Panc1 (cell line): ENCODE data around the gene PAFAH1B1. TPM values are rescaled to one million over a fixed set of nuclear protein-coding genes. Genes with fewer than 3 reads are reported as not detected.

Source experiments
- ATAC-seq: fragments of 200-7000 bp; cut with Tn5 transposase; 2 replicates; pipeline ENCODE4 v1.9.1; 2020; ENCODE audit warnings: mild to moderate bottlenecking, moderate library complexity
- BruUV-seq: library from RNA; stranded (reverse); fragments of 400-500 nt; replicated peaks from 2 replicates; lab custom pipeline; 2021; lab: Mats Ljungman, UMichigan
- CTCF ChIA-PET: fragments of 300-600 bp; sonication (Branson Sonifier 250); formaldehyde crosslinking; loops from one replicate; lab custom pipeline; 2022; ENCODE audit warnings: antibody characterized with exemption; lab: Charles Lee
- POLR2A ChIA-PET: fragments of 300-600 bp; sonication (Branson Sonifier 250); formaldehyde crosslinking; loops from one replicate; lab custom pipeline; 2022; ENCODE audit warnings: antibody characterized with exemption; lab: Charles Lee
- DNase-seq: peaks from one replicate; pipeline ENCODE4 v3.0.0-alpha.2; 2010; ENCODE audit warnings: low read depth, low spot score
- H3K27ac ChIP-seq: 2 replicates; pipeline ENCODE4 v1.5.1; 2011; ENCODE audit warnings: mild to moderate bottlenecking, low read length, inconsistent platforms
- H3K27me3 ChIP-seq: fragments of 200-500 bp; sonication (Bioruptor generic); 2 replicates; pipeline ENCODE4 v1.6.0; 2014; ENCODE audit warnings: low read length, inconsistent platforms; ENCODE audit not compliant: control insufficient read depth, insufficient read depth
- H3K36me3 ChIP-seq: fragments of 200-500 bp; sonication (Bioruptor generic); 2 replicates; pipeline ENCODE4 v1.5.1; 2014; ENCODE audit warnings: inconsistent platforms, mild to moderate bottlenecking, low read length, moderate library complexity; ENCODE audit not compliant: control insufficient read depth, insufficient read depth
- H3K4me1 ChIP-seq: 2 replicates; pipeline ENCODE4 v1.5.1; 2011; ENCODE audit warnings: inconsistent platforms, mild to moderate bottlenecking, low read length, moderate library complexity; ENCODE audit not compliant: control insufficient read depth, insufficient read depth
- H3K4me3 ChIP-seq, 2 experiments: 2 replicates each; pipeline ENCODE4 v1.5.1; 2011 to 2012; ENCODE audit warnings: low read depth in 2 of 2, low read length in 2 of 2, mild to moderate bottlenecking in 2 of 2, inconsistent platforms in 1 of 2, moderate library complexity in 1 of 2
- H3K9me3 ChIP-seq: fragments of 200-500 bp; sonication (Bioruptor generic); 2 replicates; pipeline ENCODE4 v1.5.1; 2014; ENCODE audit warnings: low read depth, mild to moderate bottlenecking, inconsistent platforms, low read length, moderate library complexity; ENCODE audit not compliant: control insufficient read depth, insufficient read depth
- CTCF ChIP-seq: fragments of 450-650 bp; IDR thresholded peaks from 2 replicates; pipeline ENCODE4 v1.5.1; 2017; ENCODE audit warnings: mild to moderate bottlenecking
- POLR2AphosphoS5 ChIP-seq: IDR thresholded peaks from 2 replicates; pipeline ENCODE4 v1.6.1; 2012; ENCODE audit warnings: mild to moderate bottlenecking, low read depth, low read length, moderate library complexity
- REST ChIP-seq, 2 experiments: IDR thresholded peaks; 2 replicates each; pipeline ENCODE4 v1.6.1; 2011 to 2012; ENCODE audit warnings: low read depth in 2 of 2, control low read depth in 1 of 2, low read length in 1 of 2, mild to moderate bottlenecking in 1 of 2, moderate library complexity in 1 of 2; ENCODE audit not compliant: insufficient read depth in 1 of 2
- SIN3A ChIP-seq: IDR thresholded peaks from 2 replicates; pipeline ENCODE4 v1.6.1; 2012; ENCODE audit warnings: low read depth, mild to moderate bottlenecking, low read length, moderate library complexity, borderline replicate concordance; ENCODE audit not compliant: insufficient read depth
- TCF7L2 ChIP-seq: IDR thresholded peaks from 2 replicates; pipeline ENCODE4 v1.6.1; 2011; ENCODE audit warnings: mild to moderate bottlenecking, low read depth, low read length, inconsistent platforms
- in situ Hi-C: cut with HindIII; loops from 2 replicates; pipeline ENCODE4 v1.10.0; 2016; ENCODE audit warnings: low sequenced_read_pairs, low pct_unique_long_range_greater_than_20kb
- intact Hi-C: fragments of 100-400 bp; cut with micrococcal nuclease; formaldehyde crosslinking; loops from one replicate; pipeline ENCODE4 v1.10.0; 2022; ENCODE audit not compliant: unreplicated experiment
- total RNA-seq: library from RNA; stranded (reverse); gene quantifications from one replicate; pipeline ENCODE4 v1.2.1, GENCODE V29; 2021; ENCODE audit not compliant: unreplicated experiment

The PAFAH1B1 gene
- total RNA-seq, 1 experiment from 2014 or later = 120 TPM

GRCh38 chr17:2635675-2636074 is 42.2 kb downstream of the PAFAH1B1 start:
- peaks cover 40% of the 10 kb centered on the region for H3K4me1 ChIP-seq
- TF ChIP-seq TCF7L2 = no peak
- TF ChIP-seq CTCF = no peak
- TF ChIP-seq REST (IDR thresholded peaks at IDR 0.05; ENCODE audit: insufficient read depth in 1 of 2, low read depth in 2 of 2, low read length in 1 of 2) = no peak
- TF ChIP-seq POLR2AphosphoS5 = no peak
- no peak for TF ChIP-seq SIN3A
- peaks cover 9% of the 10 kb centered on the region; the same call in 1 of the 2 replicates for H3K36me3 ChIP-seq
- no peaks in the 10 kb centered on the region for H3K27me3 ChIP-seq
- DNase-seq (no peak), ATAC-seq (no peak)
- ChIA-PET CTCF (interaction anchor here (0.6 kb wide), 1 partner anchor 259 kb away, joined by 5 read pairs; no protein-coding TSS in a partner anchor), POLR2A (no interaction called here)
- H3K4me3 ChIP-seq = no peak overlapping the region
- intact Hi-C loops = no loop called here
- H3K27ac ChIP-seq = no peak overlapping the region
- in situ Hi-C loops = no loop called here
- no peaks in the 10 kb centered on the region for H3K9me3 ChIP-seq
- BruUV-seq = no TSS peak

- POLR2A ChIA-PET = no interaction called here
- CTCF ChIA-PET = interaction anchor here (0.6 kb wide), 1 partner anchor 260 kb away, joined by 5 read pairs; no protein-coding TSS in a partner anchor
These were observed 42.9 kb downstream of the PAFAH1B1 start for GRCh38 chr17:2636169-2636930.

More at GRCh38 chr17:2636169-2636930, 42.9 kb downstream of the PAFAH1B1 start:
- Histone ChIP-seq H3K4me3 (no peak overlapping the region), H3K36me3 (peaks cover 9% of the 10 kb centered on the region; the same call in 1 of the 2 replicates), H3K27me3 (no peaks in the 10 kb centered on the region), H3K9me3 (no peaks in the 10 kb centered on the region), H3K27ac (no peak overlapping the region), H3K4me1 (peaks cover 38% of the 10 kb centered on the region)
- BruUV-seq = no TSS peak
- in situ Hi-C loops = no loop called here
- intact Hi-C loops = no loop called here
- no peak for ATAC-seq
- TF ChIP-seq TCF7L2 (no peak), REST (IDR thresholded peaks at IDR 0.05; ENCODE audit: insufficient read depth in 1 of 2, low read depth in 2 of 2, low read length in 1 of 2) (no peak)
- no peak for DNase-seq
